WTC11 (cell line): ENCODE data around the gene RBFOX2. TPM values are rescaled to one million over a fixed set of nuclear protein-coding genes. Genes with fewer than 3 reads are reported as not detected.

ENCODE experiments used
- ATAC-seq: fragments of 200-7000 bp; cut with Tn5 transposase; 2 replicates; pipeline ENCODE4 v1.10.0; 2021; ENCODE audit warnings: mild to moderate bottlenecking, moderate library complexity
- CTCF ChIA-PET: fragments of 300-600 bp; sonication (Branson Sonifier 250); formaldehyde crosslinking; loops from one replicate; lab custom pipeline; 2021; ENCODE audit warnings: antibody characterized with exemption; lab: Charles Lee
- POLR2A ChIA-PET: fragments of 350-600 bp; sonication (Branson Sonifier 250); formaldehyde crosslinking; loops from one replicate; lab custom pipeline; 2021; ENCODE audit warnings: antibody characterized with exemption; lab: Charles Lee
- DNase-seq: peaks from one replicate; pipeline ENCODE4 v3.0.0; 2021; ENCODE audit warnings: low spot score
- H3K27ac Mint-ChIP-seq: 2 replicates; pipeline ENCODE4 v1.8.0; 2021; ENCODE audit warnings: mixed read lengths
- H3K27me3 Mint-ChIP-seq: 2 replicates; pipeline ENCODE4 v1.8.0; 2021; ENCODE audit warnings: low read depth, mild to moderate bottlenecking, moderate library complexity, mixed read lengths
- H3K36me3 Mint-ChIP-seq: 2 replicates; pipeline ENCODE4 v1.8.0; 2021; ENCODE audit warnings: mixed read lengths
- H3K4me1 Mint-ChIP-seq: 2 replicates; pipeline ENCODE4 v1.8.0; 2022; ENCODE audit warnings: mixed read lengths
- H3K4me3 Mint-ChIP-seq: 2 replicates; pipeline ENCODE4 v1.8.0; 2021; ENCODE audit warnings: mild to moderate bottlenecking, moderate library complexity, mixed read lengths
- H3K9me3 Mint-ChIP-seq: 2 replicates; pipeline ENCODE4 v1.8.0; 2021; ENCODE audit warnings: mixed read lengths
- ARID4B ChIP-seq: sonication (generic); formaldehyde crosslinking; IDR thresholded peaks from 2 replicates; pipeline ENCODE4 v1.8.0; 2023; ENCODE audit warnings: missing genetic modification reagents, mild to moderate bottlenecking, borderline replicate concordance
- ATF2 ChIP-seq: sonication (generic); formaldehyde crosslinking; IDR thresholded peaks from 2 replicates; pipeline ENCODE4 v1.8.1; 2022; ENCODE audit warnings: low read depth, missing genetic modification reagents, borderline replicate concordance
- CREB1 ChIP-seq: sonication (generic); formaldehyde crosslinking; IDR thresholded peaks from 2 replicates; pipeline ENCODE4 v1.8.0; 2023; ENCODE audit warnings: mild to moderate bottlenecking, missing genetic modification reagents
- E2F5 ChIP-seq: sonication (generic); formaldehyde crosslinking; IDR thresholded peaks from 2 replicates; pipeline ENCODE4 v1.8.1; 2022; ENCODE audit warnings: mild to moderate bottlenecking, moderate library complexity, missing genetic modification reagents
- EMX1 ChIP-seq: fragments of 250-450 bp; sonication (Bioruptor Pico); IDR thresholded peaks from 2 replicates; pipeline ENCODE4 v1.8.0; 2021; ENCODE audit warnings: mild to moderate bottlenecking
- ESRRA ChIP-seq: sonication (generic); formaldehyde crosslinking; IDR thresholded peaks from 2 replicates; pipeline ENCODE4 v1.8.1; 2022; ENCODE audit warnings: mild to moderate bottlenecking, missing genetic modification reagents, borderline replicate concordance
- KAT7 ChIP-seq: sonication (generic); formaldehyde crosslinking; IDR thresholded peaks from 2 replicates; pipeline ENCODE4 v1.8.1; 2023; ENCODE audit warnings: missing genetic modification reagents, mild to moderate bottlenecking, borderline replicate concordance
- OVOL2 ChIP-seq: fragments of 250-450 bp; sonication (Bioruptor Pico); IDR thresholded peaks from 2 replicates; pipeline ENCODE4 v1.9.0; 2021; ENCODE audit warnings: mild to moderate bottlenecking, borderline replicate concordance
- RELA ChIP-seq: sonication (generic); formaldehyde crosslinking; IDR thresholded peaks from 2 replicates; pipeline ENCODE4 v1.8.1; 2022; ENCODE audit warnings: missing genetic modification reagents, mild to moderate bottlenecking, borderline replicate concordance
- SMAD4 ChIP-seq: sonication (generic); formaldehyde crosslinking; IDR thresholded peaks from 2 replicates; pipeline ENCODE4 v1.8.0; 2022; ENCODE audit warnings: mild to moderate bottlenecking, missing genetic modification reagents
- STAT6 ChIP-seq: sonication (generic); formaldehyde crosslinking; conservative IDR thresholded peaks from 2 replicates; pipeline ENCODE4 v1.8.1; 2023; ENCODE audit warnings: mild to moderate bottlenecking, low read depth, missing genetic modification reagents, moderate library complexity
- TCF7 ChIP-seq: sonication (generic); formaldehyde crosslinking; IDR thresholded peaks from 2 replicates; pipeline ENCODE4 v1.8.0; 2022; ENCODE audit warnings: mild to moderate bottlenecking, low read depth, missing genetic modification reagents, moderate library complexity
- TP53 ChIP-seq: sonication (generic); formaldehyde crosslinking; IDR thresholded peaks from 2 replicates; pipeline ENCODE4 v1.8.1; 2023; ENCODE audit warnings: mild to moderate bottlenecking, missing genetic modification reagents
- ZNF219 ChIP-seq: sonication (generic); formaldehyde crosslinking; IDR thresholded peaks from 2 replicates; pipeline ENCODE4 v1.8.0; 2023; ENCODE audit warnings: missing genetic modification reagents, mild to moderate bottlenecking, borderline replicate concordance
- ZNF232 ChIP-seq: sonication (generic); formaldehyde crosslinking; IDR thresholded peaks from 2 replicates; pipeline ENCODE4 v1.8.0; 2022; ENCODE audit warnings: mild to moderate bottlenecking, missing genetic modification reagents
- ZNF263 ChIP-seq: sonication (generic); formaldehyde crosslinking; IDR thresholded peaks from 2 replicates; pipeline ENCODE4 v1.8.1; 2022; ENCODE audit warnings: low read depth, mild to moderate bottlenecking, moderate library complexity, missing genetic modification reagents
- ZNF281 ChIP-seq: sonication (generic); formaldehyde crosslinking; IDR thresholded peaks from 2 replicates; pipeline ENCODE4 v1.8.0; 2023; ENCODE audit warnings: mild to moderate bottlenecking, missing genetic modification reagents
- ZNF416 ChIP-seq: fragments of 250-450 bp; sonication (Bioruptor Pico); IDR thresholded peaks from 2 replicates; pipeline ENCODE4 v1.9.0; 2021; ENCODE audit warnings: mild to moderate bottlenecking, inconsistent platforms
- ZNF512 ChIP-seq: sonication (generic); formaldehyde crosslinking; IDR thresholded peaks from 2 replicates; pipeline ENCODE4 v1.8.1; 2022; ENCODE audit warnings: missing genetic modification reagents, borderline replicate concordance
- total RNA-seq: library from RNA; stranded (reverse); gene quantifications from 3 replicates; pipeline ENCODE4 v1.2.3, GENCODE V29; 2021

The RBFOX2 gene
- total RNA-seq, 1 experiment from 2014 or later = 107 TPM

- TF ChIP-seq ARID4B (CRISPR knock-in tag) (no peak), TP53 (CRISPR knock-in tag) (no peak), ZNF219 (CRISPR knock-in tag) (no peak), ZNF416 (CRISPR knock-in tag) (no peak)
These were observed 25.8 kb downstream of the RBFOX2 start (continued) for GRCh38 chr22:36002718-36003260.

- POLR2A ChIA-PET = no interaction called here
- Mint-ChIP-seq H3K36me3 (no peaks in the 10 kb centered on the region), H3K9me3 (no peaks in the 10 kb centered on the region), H3K4me3 (no peak overlapping the region), H3K27me3 (no peaks in the 10 kb centered on the region), H3K4me1 (peaks cover 17% of the 10 kb centered on the region), H3K27ac (peak overlapping the region; percentile 32; the same call in 1 of the 2 replicates)
- ATAC-seq = no peak
- DNase-seq = no peak
- CTCF ChIA-PET = interaction anchor here (0.7 to 1.0 kb wide), 2 partner anchors 63 to 71 kb away, joined by 3 read pairs; no protein-coding TSS in a partner anchor
- TF ChIP-seq ZNF263 (CRISPR knock-in tag) (no peak), ZNF512 (CRISPR knock-in tag) (no peak), STAT6 (CRISPR knock-in tag) (no peak), CREB1 (CRISPR knock-in tag) (no peak), EMX1 (CRISPR knock-in tag) (no peak), SMAD4 (CRISPR knock-in tag) (no peak), ZNF281 (CRISPR knock-in tag) (no peak), ZNF416 (CRISPR knock-in tag) (no peak), KAT7 (CRISPR knock-in tag) (no peak), OVOL2 (CRISPR knock-in tag) (no peak), ZNF232 (CRISPR knock-in tag) (no peak), E2F5 (CRISPR knock-in tag) (no peak), ESRRA (CRISPR knock-in tag) (no peak), ATF2 (no peak), TCF7 (CRISPR knock-in tag) (no peak), RELA (no peak)
These were observed 26.5 kb downstream of the RBFOX2 start for GRCh38 chr22:36002084-36002483.
